GM19463 (cell line): Measurements from ENCODE around the gene SMOC2.

Experiments
- ATAC-seq: cut with Tn5 transposase; IDR thresholded peaks from one replicate; pipeline ENCODE4 v1.9.1; 2021; ENCODE audit warnings: mild to moderate bottlenecking, moderate library complexity; ENCODE audit not compliant: unreplicated experiment

SMOC2 gene

GRCh38 chr6:168415098-168415992 is 25.6 kb upstream of the SMOC2 start:
- ATAC-seq = no peak

GRCh38 chr6:168415993-168416530 is 24.9 kb upstream of the SMOC2 start:
- ATAC-seq = no peak

GRCh38 chr6:168416531-168416930 is 24.5 kb upstream of the SMOC2 start:
- ATAC-seq = no peak

GRCh38 chr6:168417191-168417590 is 23.8 kb upstream of the SMOC2 start:
- ATAC-seq = no peak

GRCh38 chr6:168417679-168418557 is 23.1 kb upstream of the SMOC2 start:
- ATAC-seq = no peak

GRCh38 chr6:168418711-168419121 is 22.3 kb upstream of the SMOC2 start:
- no peak for ATAC-seq

- ATAC-seq = no peak
These were observed 21.4 kb upstream of the SMOC2 start for GRCh38 chr6:168419569-168419968.

GRCh38 chr6:168420084-168420483 is 20.9 kb upstream of the SMOC2 start:
- no peak for ATAC-seq

GRCh38 chr6:168420706-168421105 is 20.3 kb upstream of the SMOC2 start:
- no peak for ATAC-seq

- no peak for ATAC-seq
These were observed 13.8 kb upstream of the SMOC2 start for GRCh38 chr6:168427184-168427583.

GRCh38 chr6:168428052-168428826 is 12.7 kb upstream of the SMOC2 start:
- ATAC-seq = no peak

GRCh38 chr6:168428863-168429262 is 12.1 kb upstream of the SMOC2 start:
- no peak for ATAC-seq

- ATAC-seq = no peak
These were observed 8.8 kb upstream of the SMOC2 start for GRCh38 chr6:168432196-168432595.

GRCh38 chr6:168433898-168434297 is 7.1 kb upstream of the SMOC2 start:
- no peak for ATAC-seq

GRCh38 chr6:168434505-168434904 is 6.5 kb upstream of the SMOC2 start:
- no peak for ATAC-seq

GRCh38 chr6:168437751-168438150 is 3.2 kb upstream of the SMOC2 start:
- ATAC-seq = no peak

GRCh38 chr6:168438783-168439520 is 2.0 kb upstream of the SMOC2 start:
- ATAC-seq = no peak

- no peak for ATAC-seq
These were observed 1.1 kb upstream of the SMOC2 start for GRCh38 chr6:168439794-168440450.
